Effector memory CD4-positive, alpha-beta T cell (primary cell): ENCODE data around the gene ERBB2.

Source experiments
- DNase-seq, 3 donors: peaks; one replicate each; pipeline ENCODE4 v3.0.0-alpha.2; 2020
- H3K27ac ChIP-seq: 2 replicates; pipeline ENCODE4 v1.7.0; 2013; ENCODE audit warnings: mild to moderate bottlenecking, low read length, moderate library complexity; ENCODE audit not compliant: insufficient read depth, poor library complexity, severe bottlenecking
- H3K27me3 ChIP-seq: replicated peaks from 2 replicates; pipeline ENCODE4 v1.7.0; 2013; ENCODE audit warnings: mild to moderate bottlenecking, low read length; ENCODE audit not compliant: insufficient read depth, control insufficient read depth, poor library complexity, severe bottlenecking
- H3K36me3 ChIP-seq: 2 replicates; pipeline ENCODE4 v1.7.0; 2013; ENCODE audit warnings: mild to moderate bottlenecking, low read length, moderate library complexity; ENCODE audit not compliant: control insufficient read depth, insufficient read depth
- H3K4me1 ChIP-seq: 2 replicates; pipeline ENCODE4 v1.7.0; 2013; ENCODE audit warnings: low read length, mild to moderate bottlenecking; ENCODE audit not compliant: control insufficient read depth, insufficient read depth, poor library complexity, severe bottlenecking
- H3K4me3 ChIP-seq: 2 replicates; pipeline ENCODE4 v1.7.0; 2013; ENCODE audit warnings: low read length, low read depth, mild to moderate bottlenecking; ENCODE audit not compliant: insufficient read depth, poor library complexity, severe bottlenecking
- H3K9me3 ChIP-seq: 2 replicates; pipeline ENCODE4 v1.7.0; 2013; ENCODE audit warnings: mild to moderate bottlenecking, low read length, moderate library complexity; ENCODE audit not compliant: control insufficient read depth

The ERBB2 gene

GRCh38 chr17:39665642-39666224 is 34.1 kb upstream of the ERBB2 start:
- Histone ChIP-seq H3K9me3 (no peaks in the 10 kb centered on the region), H3K27me3 (peaks cover 9% of the 10 kb centered on the region), H3K36me3 (peaks cover 22% of the 10 kb centered on the region), H3K27ac (no peak overlapping the region), H3K4me3 (no peak overlapping the region), H3K4me1 (peaks cover 17% of the 10 kb centered on the region)
- no peak for DNase-seq

- H3K4me3 ChIP-seq, result no peak overlapping the region
- H3K36me3 ChIP-seq, result peaks cover 17% of the 10 kb centered on the region
- no peak for DNase-seq
- H3K27me3 ChIP-seq, result peaks cover 13% of the 10 kb centered on the region
- H3K9me3 ChIP-seq, result no peaks in the 10 kb centered on the region
- peaks cover 17% of the 10 kb centered on the region for H3K4me1 ChIP-seq
- H3K27ac ChIP-seq, result no peak overlapping the region
Observed at GRCh38 chr17:39666231-39666600, 33.6 kb upstream of the ERBB2 start.

- H3K4me3 ChIP-seq, result no peak overlapping the region
- H3K36me3 ChIP-seq, result peaks cover 12% of the 10 kb centered on the region
- H3K9me3 ChIP-seq, result no peaks in the 10 kb centered on the region
- no peak for DNase-seq
- H3K4me1 ChIP-seq, result peaks cover 17% of the 10 kb centered on the region
- H3K27ac ChIP-seq, result no peak overlapping the region
- H3K27me3 ChIP-seq, result peaks cover 15% of the 10 kb centered on the region
Observed at GRCh38 chr17:39666601-39667261, 33.1 kb upstream of the ERBB2 start.

- peak overlapping the region; percentile 59 for H3K4me3 ChIP-seq
- H3K4me1 ChIP-seq, result peaks cover 17% of the 10 kb centered on the region
- no peak for DNase-seq
- H3K9me3 ChIP-seq, result no peaks in the 10 kb centered on the region
- peaks cover 5% of the 10 kb centered on the region for H3K36me3 ChIP-seq
- H3K27ac ChIP-seq, result no peak overlapping the region
- H3K27me3 ChIP-seq, result peaks cover 15% of the 10 kb centered on the region
Observed at GRCh38 chr17:39667262-39667944, 32.5 kb upstream of the ERBB2 start.

- Histone ChIP-seq H3K36me3 (no peaks in the 10 kb centered on the region), H3K27me3 (peaks cover 15% of the 10 kb centered on the region), H3K27ac (no peak within 1 kb of the TSS), H3K4me3 (peak within 1 kb of the TSS; percentile 59), H3K4me1 (peaks cover 17% of the 10 kb centered on the region), H3K9me3 (no peaks in the 10 kb centered on the region)
- peak; percentile 16 to 44 (median 17) for DNase-seq
Observed at GRCh38 chr17:39667945-39668924, 31.6 kb upstream of the ERBB2 start, which contains the start of gene PNMT. PNMT (plus strand) TSS chr17:39668453; CDS start chr17:39668476, 23 bp downstream.

GRCh38 chr17:39669897-39670735 is 29.7 kb upstream of the ERBB2 start:
- DNase-seq, result no peak
- no peaks in the 10 kb centered on the region for H3K9me3 ChIP-seq
- peaks cover 17% of the 10 kb centered on the region for H3K4me1 ChIP-seq
- H3K27me3 ChIP-seq, result peaks cover 15% of the 10 kb centered on the region
- H3K4me3 ChIP-seq, result no peak overlapping the region
- H3K36me3 ChIP-seq, result no peaks in the 10 kb centered on the region
- no peak overlapping the region for H3K27ac ChIP-seq

- no peak for DNase-seq
- H3K9me3 ChIP-seq, result no peaks in the 10 kb centered on the region
- peaks cover 17% of the 10 kb centered on the region for H3K4me1 ChIP-seq
- H3K4me3 ChIP-seq, result no peak overlapping the region
- H3K36me3 ChIP-seq, result no peaks in the 10 kb centered on the region
- peaks cover 15% of the 10 kb centered on the region for H3K27me3 ChIP-seq
- no peak overlapping the region for H3K27ac ChIP-seq
Observed at GRCh38 chr17:39670746-39671145, 29.1 kb upstream of the ERBB2 start.

GRCh38 chr17:39671651-39672521 is 28.0 kb upstream of the ERBB2 start:
- Histone ChIP-seq H3K4me3 (no peak overlapping the region), H3K27ac (no peak overlapping the region), H3K9me3 (no peaks in the 10 kb centered on the region), H3K4me1 (peaks cover 29% of the 10 kb centered on the region), H3K27me3 (peaks cover 12% of the 10 kb centered on the region), H3K36me3 (no peaks in the 10 kb centered on the region)
- DNase-seq, result no peak
